C4-2B (cell line): ENCODE measurements around the gene IQGAP3.

Experiments
- H3K27ac ChIP-seq: fragments of 450-650 bp; 2 replicates; pipeline ENCODE4 v1.5.1; 2017
- CTCF ChIP-seq: fragments of 450-650 bp; conservative IDR thresholded peaks from 2 replicates; pipeline ENCODE4 v1.5.1; 2017; ENCODE audit warnings: mild to moderate bottlenecking
- ZFX ChIP-seq: fragments of 450-650 bp; IDR thresholded peaks from 2 replicates; pipeline ENCODE4 v1.6.1; 2017

IQGAP3 gene

DNA sequence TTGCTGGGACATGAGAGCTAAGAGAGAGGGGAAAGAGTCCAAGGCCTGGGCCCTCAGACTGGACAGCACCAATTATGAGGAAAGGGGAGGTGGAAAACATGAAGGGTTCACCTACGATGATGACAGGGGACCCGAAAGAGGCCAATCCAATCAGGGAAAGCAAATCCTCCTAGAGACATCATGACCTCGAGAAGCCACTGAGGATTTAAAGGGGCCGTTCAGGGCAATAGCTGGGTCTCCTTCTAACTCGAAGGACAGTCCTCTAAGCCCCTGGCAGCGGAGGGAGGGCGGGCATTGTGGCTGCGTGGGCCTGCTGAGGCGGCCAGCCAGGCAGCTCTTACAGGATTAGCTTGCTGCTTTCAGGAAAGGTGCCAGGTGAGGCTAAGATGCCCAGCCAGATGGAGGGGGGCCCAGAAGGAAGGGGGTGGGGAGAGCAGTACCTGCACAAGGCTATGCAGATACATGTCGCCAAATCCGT lies 79.2 kb downstream of the IQGAP3 start:
- TF ChIP-seq CTCF, result no peak
- no peak for TF ChIP-seq ZFX
- H3K27ac ChIP-seq, result no peak overlapping the region

GRCh38 chr1:156492591-156493080 lies 79.7 kb downstream of the IQGAP3 start:
- TF ChIP-seq ZFX (no peak), CTCF (no peak)
- no peak overlapping the region for H3K27ac ChIP-seq

GRCh38 chr1:156492013-156492590 lies 80.3 kb downstream of the IQGAP3 start:
- no peak overlapping the region for H3K27ac ChIP-seq
- TF ChIP-seq CTCF (no peak), ZFX (no peak)

- TF ChIP-seq CTCF (no peak), ZFX (no peak)
Measured at GRCh38 chr1:156491151-156491949, 81.0 kb downstream of the IQGAP3 start.

DNA sequence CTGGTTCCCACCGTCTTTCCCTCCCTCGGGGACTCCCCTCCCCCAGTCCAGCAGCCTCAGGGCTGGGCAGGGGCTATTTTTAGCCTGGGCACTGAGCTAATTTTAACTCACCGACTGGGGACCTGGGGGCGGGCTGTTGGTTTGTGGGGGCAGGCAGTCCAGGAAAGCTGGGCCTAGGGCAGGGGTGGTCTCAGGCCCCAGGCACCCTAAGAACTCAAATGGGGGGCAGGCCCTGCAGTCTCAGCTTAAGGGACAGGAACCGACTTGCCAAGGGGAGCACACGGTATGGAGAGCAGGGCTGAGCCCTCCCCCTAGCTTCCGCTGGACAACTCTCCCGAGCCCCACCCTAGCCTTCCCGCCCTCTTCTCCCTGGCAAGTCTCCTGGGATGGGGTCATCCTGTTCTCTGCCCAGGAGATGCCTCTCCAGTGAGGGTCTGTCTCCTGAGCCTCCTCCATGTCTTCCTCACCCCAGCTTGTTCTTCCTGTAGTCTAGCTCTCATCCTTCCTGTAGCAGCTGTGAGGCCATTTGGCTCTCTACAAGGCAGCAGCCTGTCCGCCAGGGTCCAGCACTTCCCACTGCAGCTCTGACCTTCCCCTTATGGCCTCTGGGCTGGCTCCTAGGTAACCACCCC lies 81.8 kb downstream of the IQGAP3 start:
- TF ChIP-seq ZFX (no peak), CTCF (no peak)
- H3K27ac ChIP-seq, result no peak overlapping the region

More at GRCh38 chr1:156491151-156491949, 81.0 kb downstream of the IQGAP3 start:
- no peak overlapping the region for H3K27ac ChIP-seq

DNA sequence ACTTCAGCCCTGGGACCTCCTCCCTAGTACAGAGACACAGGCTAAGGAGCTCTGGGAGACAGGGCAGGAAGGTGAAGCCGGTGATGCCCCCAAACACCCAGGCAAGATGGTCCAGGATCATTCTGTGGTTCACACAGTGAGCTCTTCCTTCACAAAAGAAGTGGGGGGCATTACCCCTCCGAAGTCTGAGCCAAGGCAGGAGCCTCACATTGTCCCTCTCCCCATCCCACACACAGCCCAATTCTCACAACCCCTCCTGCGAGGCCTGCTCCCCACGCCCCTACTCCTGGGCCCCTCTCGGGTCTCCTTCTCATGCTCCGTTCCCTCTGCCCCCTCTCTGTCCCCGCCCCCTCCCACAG lies 82.5 kb downstream of the IQGAP3 start:
- H3K27ac ChIP-seq, result no peak overlapping the region
- TF ChIP-seq CTCF (no peak), ZFX (no peak)
